ENCODE data around the gene HIF1AN. TPM values are rescaled to one million over a fixed set of nuclear protein-coding genes. Genes with fewer than 3 reads are reported as not detected.

HIF1AN gene
- total and polyA plus RNA-seq, 2 of the 8 experiments (the other 6 are each of a cell fraction or from before 2014, with no cell fraction given) = 10.9 to 62.8 TPM

GRCh38 chr10:100507357-100507732, 28.4 kb upstream of the HIF1AN start:
- H3K79me2 ChIP-seq (ENCODE audit: control insufficient read depth in 1 of 2, insufficient read depth in 2 of 2, low read length in 2 of 2) = no peaks in the 10 kb centered on the region

More at GRCh38 chr10:100507357-100507732, 28.4 kb upstream of the HIF1AN start:
- TF ChIP-seq POLR2AphosphoS5 (IDR thresholded peaks at IDR 0.05; ENCODE audit: low read depth, low read length) (no peak), ATF2 (IDR thresholded peaks at IDR 0.05; ENCODE audit: low read length) (no peak), EZH2 (IDR thresholded peaks at IDR 0.05; ENCODE audit: low read depth, low read length, severe bottlenecking) (no peak), TEAD4 (IDR thresholded peaks at IDR 0.05; ENCODE audit: low read depth, low read length) (no peak), SUZ12 (IDR thresholded peaks at IDR 0.05; ENCODE audit: low read length) (no peak), TAF7 (optimal IDR thresholded peaks at IDR 0.05; ENCODE audit: borderline replicate concordance, low read depth, low read length) (no peak), SAP30 (IDR thresholded peaks at IDR 0.05; ENCODE audit: insufficient read depth, insufficient replicate concordance, low read length) (no peak)
- Histone ChIP-seq H2BK15ac (ENCODE audit: low read length) (no peak overlapping the region), H3K27me3 (replicated peaks in 1 of 4; ENCODE audit: control insufficient read depth in 3 of 4, extremely low read depth in 1 of 4, insufficient read depth in 3 of 4, low read length in 3 of 4) (peaks cover 0 to 11% (median 4%) of the 10 kb centered on the region in 4 experiments; a peak in 3 of 7 replicates), H2BK12ac (ENCODE audit: low read depth, low read length) (no peak overlapping the region; the same call in 1 of the 2 replicates), H4K8ac (ENCODE audit: extremely low read depth, insufficient read depth, low read length) (no peak overlapping the region), H3K9ac (replicated peaks in 1 of 4; ENCODE audit: extremely low read depth in 1 of 4, low read depth in 3 of 4, low read length in 3 of 4) (no peak overlapping the region), H3K79me1 (ENCODE audit: low read depth, low read length) (no peaks in the 10 kb centered on the region), H2BK20ac (ENCODE audit: low read length) (no peak overlapping the region), H3K9me3 (ENCODE audit: insufficient read depth in 2 of 2, low read depth in 1 of 2, low read length in 1 of 2) (no peaks in the 10 kb centered on the region), H3K4me2 (ENCODE audit: insufficient read depth in 1 of 2, low read depth in 2 of 2, low read length in 2 of 2) (no peak overlapping the region), H3K4ac (replicated peaks; ENCODE audit: insufficient read length, low read depth, low read length) (no peak overlapping the region), H4K20me1 (replicated peaks in 1 of 2; ENCODE audit: control insufficient read depth in 1 of 2, insufficient read depth in 2 of 2, low read length in 2 of 2) (peaks cover 0 to 5% of the 10 kb centered on the region in 2 experiments), H3K4me3 (ENCODE audit: extremely low read depth in 1 of 4, insufficient read depth in 2 of 4, low read depth in 3 of 4, low read length in 4 of 4) (no peak overlapping the region), H3K56ac (replicated peaks; ENCODE audit: insufficient read length, low read depth, low read length) (no peak overlapping the region), H3K23ac (ENCODE audit: insufficient read length) (no peak overlapping the region), H3K27ac (ENCODE audit: low read depth, low read length) (no peak overlapping the region), H3K23me2 (ENCODE audit: low read depth, low read length) (no peaks in the 10 kb centered on the region; the same call in 1 of the 2 replicates), H2AFZ (ENCODE audit: low read length) (no peak overlapping the region), H3K14ac (ENCODE audit: insufficient read length) (no peak overlapping the region), H4K91ac (replicated peaks; ENCODE audit: insufficient read length, low read length) (no peak overlapping the region), H2AK5ac (ENCODE audit: low read depth, low read length) (no peak overlapping the region), H4K5ac (ENCODE audit: insufficient read length, low read depth, low read length) (no peak overlapping the region), H3K36me3 (ENCODE audit: control insufficient read depth in 2 of 4, insufficient read depth in 4 of 4, low read length in 3 of 4) (no peaks in the 10 kb centered on the region), H2BK5ac (ENCODE audit: low read depth, low read length) (no peak overlapping the region), H3K4me1 (replicated peaks in 1 of 4; ENCODE audit: control insufficient read depth in 3 of 4, insufficient read depth in 4 of 4, low read length in 3 of 4) (no peaks in the 10 kb centered on the region; a peak in 1 of 7 replicates), H2BK120ac (replicated peaks; ENCODE audit: low read depth, low read length) (no peak overlapping the region), H3K18ac (ENCODE audit: extremely low read depth, low read length) (no peak overlapping the region)
- WGBS, 2 experiments (ENCODE audit: extremely low coverage in 1 of 2, insufficient coverage in 1 of 2, insufficient read length in 1 of 2, insufficient replicate concordance in 2 of 2, low coverage in 1 of 2, low lambda C conversion rate in 2 of 2, missing lambda C conversion rate in 1 of 2) = 87% methylated on average over 5 of the region's 5 CpGs; no CpG with 5 or more reads in 1 of the 2 experiments
- POLR2A ChIA-PET (ENCODE audit: partially characterized antibody) = interaction anchor here (0.9 to 2.5 kb wide), 2 partner anchors 21 to 133 kb away, joined by 5 to 9 read pairs; no protein-coding TSS in a partner anchor
- DNase-seq (ENCODE audit: low read depth in 1 of 2, low spot score in 2 of 2) (no peak), FAIRE-seq (no peak)
- CTCF ChIA-PET (ENCODE audit: partially characterized antibody) = interaction anchor here (1.2 to 13.4 kb wide), 13 partner anchors 11 to 371 kb away, joined by 3 to 190 read pairs (median 12); partner anchors contain the start of gene SEC31B

Measured in H1 (cell line).